ENCODE measurements around the gene EHD3.

The EHD3 gene

GRCh38 chr2:31294196-31294595 lies 60.2 kb downstream of the EHD3 start:
- no peak for ATAC-seq
- TF ChIP-seq TSHZ2 (CRISPR knock-in tag; IDR thresholded peaks at IDR 0.05) (no peak), ISL1 (CRISPR knock-in tag; IDR thresholded peaks at IDR 0.05) (no peak), OSR1 (CRISPR knock-in tag; IDR thresholded peaks at IDR 0.05) (no peak)

- ATAC-seq, result peak; percentile 11; the same call in 1 of the 3 replicates
- no peak for TF ChIP-seq GLIS3 (CRISPR knock-in tag; IDR thresholded peaks at IDR 0.05)
- TF ChIP-seq POU6F1 (CRISPR knock-in tag; IDR thresholded peaks at IDR 0.05; ENCODE audit: borderline replicate concordance, low read depth), result no peak
- TF ChIP-seq SNAI2 (CRISPR knock-in tag; IDR thresholded peaks at IDR 0.05), result no peak
- no peak for TF ChIP-seq ISL1 (CRISPR knock-in tag; IDR thresholded peaks at IDR 0.05)
- no peak for TF ChIP-seq RARB (CRISPR knock-in tag; IDR thresholded peaks at IDR 0.05)
- no peak for TF ChIP-seq OSR1 (CRISPR knock-in tag; IDR thresholded peaks at IDR 0.05)
- TF ChIP-seq CSDC2 (CRISPR knock-in tag; IDR thresholded peaks at IDR 0.05), result no peak
- no peak for TF ChIP-seq TCF4 (CRISPR knock-in tag; IDR thresholded peaks at IDR 0.05; ENCODE audit: borderline replicate concordance)
- no peak for TF ChIP-seq ARNTL (CRISPR knock-in tag; IDR thresholded peaks at IDR 0.05; ENCODE audit: borderline replicate concordance, low read depth)
- no peak for TF ChIP-seq TOX (CRISPR knock-in tag; IDR thresholded peaks at IDR 0.05; ENCODE audit: borderline replicate concordance)
- no peak for TF ChIP-seq ZNF70 (CRISPR knock-in tag; IDR thresholded peaks at IDR 0.05)
- TF ChIP-seq ZNF8 (CRISPR knock-in tag; IDR thresholded peaks at IDR 0.05), result no peak
Measured at GRCh38 chr2:31296641-31297287, 62.8 kb downstream of the EHD3 start.

GRCh38 chr2:31297751-31298150 lies 63.8 kb downstream of the EHD3 start:
- no peak for TF ChIP-seq TSHZ2 (CRISPR knock-in tag; IDR thresholded peaks at IDR 0.05)
- TF ChIP-seq SNAI2 (CRISPR knock-in tag; IDR thresholded peaks at IDR 0.05), result no peak
- TF ChIP-seq TOX (CRISPR knock-in tag; IDR thresholded peaks at IDR 0.05; ENCODE audit: borderline replicate concordance), result no peak
- TF ChIP-seq BACH2 (CRISPR knock-in tag; IDR thresholded peaks at IDR 0.05; ENCODE audit: borderline replicate concordance), result no peak
- TF ChIP-seq ZNF8 (CRISPR knock-in tag; IDR thresholded peaks at IDR 0.05), result no peak
- no peak for TF ChIP-seq PPARA (CRISPR knock-in tag; IDR thresholded peaks at IDR 0.05; ENCODE audit: borderline replicate concordance)
- peak; percentile 25; the same call in 1 of the 3 replicates for ATAC-seq

GRCh38 chr2:31299547-31299946 lies 65.6 kb downstream of the EHD3 start:
- ATAC-seq, result no peak
- TF ChIP-seq ZNF70 (CRISPR knock-in tag; IDR thresholded peaks at IDR 0.05) (no peak), PPARA (CRISPR knock-in tag; IDR thresholded peaks at IDR 0.05; ENCODE audit: borderline replicate concordance) (no peak), BACH2 (CRISPR knock-in tag; IDR thresholded peaks at IDR 0.05; ENCODE audit: borderline replicate concordance) (no peak), ZFP3 (CRISPR knock-in tag; IDR thresholded peaks at IDR 0.05) (no peak), TSHZ2 (CRISPR knock-in tag; IDR thresholded peaks at IDR 0.05) (no peak), CSRNP3 (CRISPR knock-in tag; IDR thresholded peaks at IDR 0.05) (no peak), ISL1 (CRISPR knock-in tag; IDR thresholded peaks at IDR 0.05) (no peak)

Measured in SK-N-SH treated with all-trans-retinoic acid at 6 μM for 48 hours (cell line).